ENCODE results near the gene ZBTB34. TPM values are rescaled to one million over a fixed set of nuclear protein-coding genes. Genes with fewer than 3 reads are reported as not detected.

The ZBTB34 gene
- total and polyA plus RNA-seq, 3 donors from 2014 or later, result 6.2 to 14.6 (median 14.0) TPM

- intact Hi-C loops (cut with DNase I; ENCODE audit: low total_unique reads), result no loop called here
- Histone ChIP-seq H3K36me3 (ENCODE audit: low read depth, missing control alignments) (no peaks in the 10 kb centered on the region), H3K27ac (no peak overlapping the region), H3K9me3 (no peaks in the 10 kb centered on the region), H3K4me1 (no peaks in the 10 kb centered on the region), H3K27me3 (no peaks in the 10 kb centered on the region), H3K4me3 (no peak overlapping the region)
- WGBS, 2 donors, result 66 to 73% methylated on average over 6 of the region's 6 CpGs
- TF ChIP-seq POLR2A (IDR thresholded peaks at IDR 0.05), result no peak
- TF ChIP-seq CTCF (IDR thresholded peaks at IDR 0.05), result no peak
- no peak for DNase-seq
Measured at GRCh38 chr9:126927419-126927818, 67.0 kb downstream of the ZBTB34 start.

- TF ChIP-seq CTCF (IDR thresholded peaks at IDR 0.05) (no peak), POLR2A (IDR thresholded peaks at IDR 0.05) (no peak)
- H3K27ac ChIP-seq, result no peak overlapping the region
- intact Hi-C loops (cut with DNase I; ENCODE audit: low total_unique reads), result no loop called here
Measured at GRCh38 chr9:126932871-126933321, 72.5 kb downstream of the ZBTB34 start.

GRCh38 chr9:126933334-126933980, 73.0 kb downstream of the ZBTB34 start:
- Histone ChIP-seq H3K9me3 (no peaks in the 10 kb centered on the region), H3K4me1 (no peaks in the 10 kb centered on the region), H3K36me3 (ENCODE audit: low read depth, missing control alignments) (no peaks in the 10 kb centered on the region), H3K27me3 (no peaks in the 10 kb centered on the region), H3K27ac (no peak overlapping the region), H3K4me3 (no peak overlapping the region)
- TF ChIP-seq CTCF (IDR thresholded peaks at IDR 0.05) (no peak), POLR2A (IDR thresholded peaks at IDR 0.05) (no peak)
- intact Hi-C loops (cut with DNase I; ENCODE audit: low total_unique reads), result no loop called here
- 89 to 91% methylated on average over 11 of the region's 11 CpGs for WGBS, 2 donors
- no peak for DNase-seq

More at GRCh38 chr9:126932871-126933321, 72.5 kb downstream of the ZBTB34 start:
- no peaks in the 10 kb centered on the region for H3K27me3 ChIP-seq
- H3K4me3 ChIP-seq, result no peak overlapping the region
- no peak for DNase-seq
- no peaks in the 10 kb centered on the region for H3K9me3 ChIP-seq
- no peaks in the 10 kb centered on the region for H3K36me3 ChIP-seq (ENCODE audit: low read depth, missing control alignments)
- H3K4me1 ChIP-seq, result no peaks in the 10 kb centered on the region
- 91 to 93% methylated on average over 11 of the region's 11 CpGs for WGBS, 2 donors

- no peak for TF ChIP-seq POLR2A (IDR thresholded peaks at IDR 0.05)
- TF ChIP-seq CTCF (IDR thresholded peaks at IDR 0.05), result no peak
- H3K9me3 ChIP-seq, result no peaks in the 10 kb centered on the region
- H3K27me3 ChIP-seq, result no peaks in the 10 kb centered on the region
- H3K27ac ChIP-seq, result no peak overlapping the region
- H3K36me3 ChIP-seq (ENCODE audit: low read depth, missing control alignments), result no peaks in the 10 kb centered on the region
- H3K4me1 ChIP-seq, result no peaks in the 10 kb centered on the region
- no peak overlapping the region for H3K4me3 ChIP-seq
- DNase-seq, result no peak
- intact Hi-C loops (cut with DNase I; ENCODE audit: low total_unique reads), result no loop called here
- 89 to 91% methylated on average over 8 of the region's 8 CpGs for WGBS, 2 donors
Measured at GRCh38 chr9:126934441-126934840, 74.0 kb downstream of the ZBTB34 start.

Other genes starting within 250 kb of the ZBTB34 start
- 1 to 10 TPM; 7.6 TPM for gene LMX1B, start 246.7 kb upstream of the ZBTB34 start, total RNA-seq
- gene LMX1B, start 246.7 kb upstream of the ZBTB34 start, polyA plus RNA-seq (ENCODE audit: insufficient read depth, low read depth, low replicate concordance), result 2.8 TPM
- 10 to 100 TPM; 40.3 to 40.6 TPM for gene ZBTB43, start 55.6 kb upstream of the ZBTB34 start, total RNA-seq
- gene ZBTB43, start 55.6 kb upstream of the ZBTB34 start, polyA plus RNA-seq (ENCODE audit: insufficient read depth, low read depth, low replicate concordance), result 32.7 TPM
- 10 to 100 TPM; 36.9 to 48.6 TPM for gene RALGPS1, start 54.1 kb downstream of the ZBTB34 start, total RNA-seq
- gene RALGPS1, start 54.1 kb downstream of the ZBTB34 start, polyA plus RNA-seq (ENCODE audit: insufficient read depth, low read depth, low replicate concordance), result 35.9 TPM